Measurements from ENCODE around the gene NOS1AP. TPM values are rescaled to one million over a fixed set of nuclear protein-coding genes. Genes with fewer than 3 reads are reported as not detected.

The NOS1AP gene
- total RNA-seq, 1 donor from 2014 or later, result 1.3 TPM

- DNase-seq (ENCODE audit: low spot score), result no peak
Observed at GRCh38 chr1:162136760-162137159, 67.3 kb downstream of the NOS1AP start.

- DNase-seq (ENCODE audit: low spot score), result no peak
Observed at GRCh38 chr1:162137179-162137960, 67.9 kb downstream of the NOS1AP start.

- no peak for DNase-seq (ENCODE audit: low spot score)
Observed at GRCh38 chr1:162138112-162138511, 68.6 kb downstream of the NOS1AP start.

- DNase-seq (ENCODE audit: low spot score), result no peak
Observed at GRCh38 chr1:162138599-162139181, 69.2 kb downstream of the NOS1AP start.

GRCh38 chr1:162139211-162139610 lies 69.7 kb downstream of the NOS1AP start:
- DNase-seq (ENCODE audit: low spot score), result no peak

GRCh38 chr1:162141281-162142054 lies 72.0 kb downstream of the NOS1AP start:
- no peak for DNase-seq (ENCODE audit: low spot score)

- no peak for DNase-seq (ENCODE audit: low spot score)
Observed at GRCh38 chr1:162142968-162143367, 73.5 kb downstream of the NOS1AP start.

- DNase-seq (ENCODE audit: low spot score), result no peak
Observed at GRCh38 chr1:162144268-162144667, 74.8 kb downstream of the NOS1AP start.

- no peak for DNase-seq (ENCODE audit: low spot score)
Observed at GRCh38 chr1:162144853-162145252, 75.4 kb downstream of the NOS1AP start.

GRCh38 chr1:162145280-162145965 lies 75.9 kb downstream of the NOS1AP start:
- no peak for DNase-seq (ENCODE audit: low spot score)

- DNase-seq (ENCODE audit: low spot score), result no peak
Observed at GRCh38 chr1:162145966-162146696, 76.6 kb downstream of the NOS1AP start.

GRCh38 chr1:162147760-162148159 lies 78.3 kb downstream of the NOS1AP start:
- no peak for DNase-seq (ENCODE audit: low spot score)

- no peak for DNase-seq (ENCODE audit: low spot score)
Observed at GRCh38 chr1:162150112-162150511, 80.6 kb downstream of the NOS1AP start.

- DNase-seq (ENCODE audit: low spot score), result no peak
Observed at GRCh38 chr1:162151900-162152829, 82.7 kb downstream of the NOS1AP start.

- DNase-seq (ENCODE audit: low spot score), result no peak
Observed at GRCh38 chr1:162153374-162153773, 83.9 kb downstream of the NOS1AP start.

GRCh38 chr1:162157469-162157868 lies 88.0 kb downstream of the NOS1AP start:
- no peak for DNase-seq (ENCODE audit: low spot score)

GRCh38 chr1:162158624-162159271 lies 89.3 kb downstream of the NOS1AP start:
- no peak for DNase-seq (ENCODE audit: low spot score)

GRCh38 chr1:162159515-162159914 lies 90.0 kb downstream of the NOS1AP start:
- no peak for DNase-seq (ENCODE audit: low spot score)

- DNase-seq (ENCODE audit: low spot score), result no peak
Observed at GRCh38 chr1:162161916-162162550, 92.5 kb downstream of the NOS1AP start.
